GM19238 (cell line): ENCODE measurements around the gene SPATA2.
"Not testable (repeated sequence)": the region's sequence is repeated elsewhere in the genome, so short reads cannot be mapped to it uniquely, and the experiment has no call there.

ENCODE experiments used
- DNase-seq: peaks from one replicate; pipeline ENCODE4 v3.0.0; 2011; ENCODE audit warnings: low spot score; ENCODE audit not compliant: insufficient read length

SPATA2 gene

DNA sequence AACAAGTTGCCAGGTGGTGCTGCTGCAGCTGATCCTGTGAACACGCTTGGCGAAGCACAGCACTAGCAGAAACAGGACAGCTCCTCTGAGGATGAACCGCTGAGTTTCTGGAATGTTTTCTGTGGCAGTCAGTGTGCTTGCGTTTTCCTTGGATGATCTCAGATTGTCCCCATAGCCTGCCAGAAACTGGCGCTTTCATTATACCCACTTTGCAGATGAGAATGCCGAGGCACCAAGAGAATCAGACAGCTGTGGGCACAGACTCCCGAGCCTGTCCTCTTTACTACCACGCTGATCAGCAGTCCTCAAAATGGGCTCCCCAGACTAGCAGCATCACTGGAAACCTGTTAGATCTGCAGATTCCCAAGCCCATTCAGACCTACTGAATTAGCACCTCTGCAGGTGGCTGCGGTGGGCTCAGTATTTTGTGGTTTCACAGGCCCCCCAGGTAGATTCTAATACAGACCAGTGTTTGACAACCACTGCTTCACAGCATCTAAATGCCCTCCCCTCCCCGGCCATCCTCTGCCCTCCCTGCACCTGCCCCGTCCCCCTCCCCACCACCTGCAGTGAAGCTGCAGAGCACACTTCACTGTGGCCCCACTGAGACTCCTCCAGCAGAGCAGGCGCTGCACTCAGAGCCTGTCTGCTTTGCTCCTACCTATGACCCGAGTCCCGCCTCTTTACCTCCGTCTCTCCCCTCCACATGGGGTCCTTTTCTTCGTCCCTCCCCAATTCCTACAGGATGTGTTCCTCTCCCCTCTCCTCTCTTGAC is 29.6 kb downstream of the SPATA2 start:
- no peak for DNase-seq

DNA sequence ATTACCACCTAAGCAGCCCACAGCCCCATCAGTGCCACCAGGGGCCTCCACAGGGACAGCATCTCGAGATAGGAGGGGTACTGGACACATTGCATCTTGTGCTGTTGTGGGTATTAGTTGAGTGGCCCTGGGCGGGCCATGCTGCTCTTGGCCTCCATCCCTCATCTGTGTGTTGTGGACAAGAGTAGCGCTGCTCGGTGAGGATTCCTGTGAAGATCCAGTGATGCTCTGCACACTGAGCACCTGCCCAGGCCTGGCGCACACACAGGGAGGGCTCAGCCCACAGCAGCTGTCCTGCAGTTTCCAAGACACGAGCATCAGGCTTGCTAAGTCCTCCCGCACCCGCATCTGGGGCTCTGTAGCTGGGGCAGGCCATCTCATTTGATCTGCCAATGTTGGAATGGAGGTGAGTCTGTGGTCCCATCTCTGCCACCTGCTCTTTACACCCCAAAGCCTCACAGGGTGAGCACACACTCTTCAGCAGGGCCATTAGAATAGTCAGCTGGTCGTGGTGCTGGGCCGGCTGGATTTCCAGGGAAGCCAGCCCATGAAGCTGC is 32.0 kb downstream of the SPATA2 start:
- DNase-seq: no peak

GRCh38 chr20:49882171-49882970 is 33.0 kb downstream of the SPATA2 start:
- no peak for DNase-seq

GRCh38 chr20:49880724-49881445 is 34.4 kb downstream of the SPATA2 start:
- DNase-seq: no peak

- no peak for DNase-seq
These were observed 35.2 kb downstream of the SPATA2 start for GRCh38 chr20:49880177-49880576.

DNA sequence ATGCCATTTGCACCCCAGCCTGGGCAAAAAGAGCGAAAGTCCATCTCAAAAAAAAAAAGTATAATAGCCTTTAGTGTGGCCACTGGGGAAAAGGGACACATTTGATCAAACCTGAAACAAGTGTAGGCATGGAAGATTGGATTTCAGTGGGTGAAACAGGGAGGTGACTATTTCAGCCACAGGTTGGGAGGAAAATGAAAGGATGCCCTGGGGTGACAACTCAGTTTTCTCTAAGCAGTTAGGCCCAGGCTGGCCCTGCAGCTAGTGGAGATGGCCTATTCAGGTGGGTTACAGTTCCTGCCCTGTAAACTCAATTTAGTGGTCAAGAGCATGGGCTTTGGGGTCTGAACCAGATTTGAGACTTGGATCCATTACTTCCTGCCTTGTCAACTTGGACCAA is 36.4 kb downstream of the SPATA2 start:
- no peak for DNase-seq

- DNase-seq: no peak
These were observed 37.9 kb downstream of the SPATA2 start for GRCh38 chr20:49877386-49877921.

DNA sequence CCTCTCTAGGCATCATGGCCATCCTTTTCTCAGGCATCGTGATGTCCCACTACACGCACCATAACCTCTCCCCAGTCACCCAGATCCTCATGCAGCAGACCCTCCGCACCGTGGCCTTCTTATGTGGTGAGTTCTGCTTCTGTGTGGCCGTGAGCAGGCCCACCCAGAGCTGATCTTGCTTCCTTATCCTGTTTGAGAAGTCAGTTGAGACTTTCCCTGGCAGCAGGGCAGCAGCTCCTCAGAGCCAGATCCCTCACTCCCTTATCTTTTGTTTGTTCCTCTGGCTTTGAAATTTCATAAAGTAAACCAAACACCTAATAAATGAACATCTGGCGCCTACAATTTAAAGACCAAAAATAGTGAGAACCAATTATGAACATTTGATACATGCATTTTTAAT is 40.6 kb downstream of the SPATA2 start:
- no peak for DNase-seq

DNA sequence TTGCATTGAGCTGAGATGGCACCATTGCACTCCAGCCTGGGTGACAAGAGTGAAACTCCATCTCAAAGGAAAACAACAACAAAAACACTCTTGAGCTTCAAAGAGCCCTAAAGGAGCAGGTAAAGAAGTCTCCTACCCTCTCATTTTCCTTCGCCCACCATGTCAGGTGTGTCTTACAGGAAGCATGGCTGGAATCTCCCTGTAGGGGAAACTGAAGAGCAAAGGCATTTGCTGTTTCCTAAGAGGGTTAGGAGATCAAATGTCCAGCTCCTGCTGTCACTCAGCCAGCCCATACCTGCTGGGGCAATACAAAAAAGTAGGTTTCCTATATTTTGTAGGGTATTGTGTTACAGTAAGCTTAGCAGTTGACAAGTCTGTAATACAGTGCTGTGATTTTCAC is 43.3 kb downstream of the SPATA2 start:
- no peak for DNase-seq

DNA sequence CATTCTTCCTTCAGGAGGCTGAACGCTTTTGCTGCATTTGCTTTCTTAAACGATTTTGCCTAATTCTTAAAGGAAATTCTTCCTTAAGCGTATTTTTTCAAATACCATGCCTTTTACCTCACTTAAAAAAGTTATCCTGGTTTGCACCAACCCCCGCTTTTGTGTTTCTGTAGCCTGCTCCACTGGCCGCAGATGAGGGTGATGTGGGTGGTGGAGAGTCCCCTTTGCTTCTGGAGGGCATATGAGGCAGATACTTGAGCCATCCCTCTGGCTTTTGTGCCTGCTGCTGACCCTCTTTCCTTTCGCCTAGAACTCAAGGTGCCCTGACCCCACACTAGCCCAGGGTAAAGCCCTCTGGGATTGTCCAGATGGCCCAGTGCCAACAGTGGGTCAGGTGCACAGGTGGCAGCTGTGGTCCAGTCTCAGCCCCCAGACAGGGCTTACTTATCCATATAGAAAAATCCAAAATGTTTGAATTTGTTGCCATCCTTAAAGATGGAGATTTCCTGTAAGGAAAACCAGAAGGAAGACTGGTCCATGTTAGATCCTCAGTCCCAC is 43.9 kb downstream of the SPATA2 start:
- no peak for DNase-seq

GRCh38 chr20:49870261-49870660 is 45.1 kb downstream of the SPATA2 start:
- no peak for DNase-seq

DNA sequence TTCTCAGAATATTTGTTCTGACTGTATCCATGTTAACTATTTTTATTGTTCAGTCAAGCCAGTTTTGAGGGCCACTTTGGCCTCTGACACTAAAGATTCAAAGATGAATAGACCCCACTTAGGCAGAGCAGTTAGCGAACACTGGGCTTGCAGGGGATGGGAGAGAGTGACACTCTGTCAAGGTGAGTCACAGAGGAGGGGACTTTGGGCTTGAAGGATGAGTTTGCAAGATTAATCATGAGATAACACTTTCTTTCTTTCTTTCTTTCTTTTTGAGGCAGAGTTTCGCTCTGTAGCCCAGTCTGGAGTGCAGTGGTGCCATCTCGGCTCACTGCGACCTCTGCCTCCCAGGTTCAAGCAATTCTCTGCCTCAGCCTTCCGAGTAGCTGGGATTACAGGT is 46.4 kb downstream of the SPATA2 start:
- no peak for DNase-seq

DNA sequence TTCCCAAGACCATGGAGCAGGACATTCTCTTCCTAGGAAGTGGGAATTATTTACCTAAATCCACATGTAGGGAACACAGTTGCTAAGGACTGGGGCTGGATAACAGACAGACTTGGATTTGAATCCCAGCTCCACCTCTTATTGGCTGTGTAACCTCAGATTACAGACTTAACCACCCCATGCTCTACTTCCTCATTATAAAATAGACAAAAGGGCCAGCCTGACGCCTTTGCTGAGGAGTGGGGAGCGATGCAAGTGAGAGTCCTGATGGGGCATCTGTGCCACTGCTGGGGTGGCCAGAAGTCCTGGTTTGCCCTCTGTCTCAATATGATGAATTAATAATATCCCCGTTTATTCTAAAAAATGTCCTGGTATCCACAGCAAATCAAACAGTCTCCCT is 46.8 kb downstream of the SPATA2 start:
- no peak for DNase-seq

DNA sequence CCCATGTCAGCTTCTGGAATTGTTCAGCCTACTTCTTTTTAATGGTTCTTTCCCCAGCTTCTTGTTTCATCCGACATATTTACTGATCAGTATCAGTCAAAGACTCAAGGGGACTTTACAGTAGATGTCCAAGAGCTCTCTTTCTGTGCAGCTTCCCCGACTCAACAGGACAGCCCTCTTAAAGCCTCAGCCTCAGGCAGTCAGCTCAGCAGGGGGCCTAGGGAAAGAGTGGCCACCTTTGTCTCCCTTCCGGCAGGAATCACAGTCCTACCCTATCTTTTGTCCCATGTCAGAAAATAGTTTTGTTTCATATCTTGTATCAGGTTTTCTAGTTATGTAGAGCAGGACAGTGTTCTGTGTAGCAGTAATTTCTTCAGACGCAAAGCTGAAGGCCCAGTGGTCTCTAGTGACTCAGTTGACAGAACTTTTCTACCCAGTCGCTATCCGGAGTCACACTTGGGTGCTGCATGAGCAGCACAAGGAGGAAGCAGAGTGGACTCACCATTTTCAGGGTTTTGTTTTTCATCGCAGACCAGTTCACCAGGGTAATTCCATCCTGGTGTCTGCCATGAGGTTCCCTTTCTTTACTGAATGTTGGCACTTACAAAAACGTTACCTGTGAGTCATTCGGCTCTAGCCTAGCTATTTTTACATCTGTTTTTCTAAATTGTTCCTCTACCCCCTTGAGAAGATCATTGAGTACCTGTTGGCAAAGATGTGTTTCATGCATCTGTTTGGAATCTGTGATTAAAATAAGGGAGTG is 47.7 kb downstream of the SPATA2 start:
- no peak for DNase-seq

DNA sequence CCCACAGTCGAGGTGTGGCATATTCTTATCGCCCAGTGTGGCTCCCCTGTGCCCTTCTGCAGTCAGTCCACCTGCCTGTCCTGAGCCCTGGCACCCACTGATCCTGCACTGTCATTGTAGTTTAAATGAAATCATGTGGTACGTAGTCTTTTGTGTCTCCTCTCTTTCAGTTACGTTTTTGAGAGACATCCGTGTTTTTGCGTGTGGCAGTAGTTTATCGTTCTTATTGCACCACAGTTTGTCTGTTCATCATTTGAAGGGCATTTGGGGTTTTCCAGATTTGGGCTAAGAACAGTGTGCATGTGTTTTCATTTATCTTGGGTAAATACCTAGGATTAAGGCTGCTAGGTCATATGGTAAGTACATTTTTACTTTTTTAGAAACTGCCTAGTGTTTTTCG is 49.3 kb downstream of the SPATA2 start:
- DNase-seq: no peak

GRCh38 chr20:49865559-49865958 is 49.8 kb downstream of the SPATA2 start:
- DNase-seq: no peak

- no peak for DNase-seq
These were observed 51.7 kb downstream of the SPATA2 start for GRCh38 chr20:49863666-49864065.

DNA sequence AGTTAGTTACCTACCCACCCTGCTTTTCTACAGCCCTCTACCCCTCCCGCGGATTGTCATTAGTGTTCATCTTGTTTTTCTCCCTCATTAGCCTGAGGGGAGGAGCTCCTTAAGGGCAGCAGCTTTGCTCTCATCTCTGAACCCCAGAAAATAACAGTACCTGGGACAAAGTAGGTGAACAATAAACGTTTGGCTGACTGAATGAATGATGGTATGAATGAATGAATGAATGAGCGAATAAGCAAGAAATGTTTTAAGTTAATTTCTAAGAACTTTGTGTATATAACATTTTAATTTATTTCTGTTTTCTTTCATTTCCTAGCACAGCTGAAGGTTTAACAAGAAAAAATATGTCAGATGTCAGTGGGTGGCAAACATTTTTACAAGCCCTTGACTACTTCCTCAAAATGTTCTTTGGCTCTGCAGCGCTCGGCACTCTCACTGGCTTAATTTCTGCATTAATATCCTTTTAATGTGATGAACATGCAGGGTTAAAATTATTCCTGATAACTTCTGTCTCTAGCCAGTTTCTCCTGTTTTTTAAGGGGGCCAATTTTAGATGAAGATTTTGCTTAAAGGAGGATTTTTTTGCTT is 52.6 kb downstream of the SPATA2 start:
- no peak for DNase-seq

- not testable (repeated sequence) for DNase-seq
These were observed 54.1 kb downstream of the SPATA2 start for GRCh38 chr20:49861232-49861631.

DNA sequence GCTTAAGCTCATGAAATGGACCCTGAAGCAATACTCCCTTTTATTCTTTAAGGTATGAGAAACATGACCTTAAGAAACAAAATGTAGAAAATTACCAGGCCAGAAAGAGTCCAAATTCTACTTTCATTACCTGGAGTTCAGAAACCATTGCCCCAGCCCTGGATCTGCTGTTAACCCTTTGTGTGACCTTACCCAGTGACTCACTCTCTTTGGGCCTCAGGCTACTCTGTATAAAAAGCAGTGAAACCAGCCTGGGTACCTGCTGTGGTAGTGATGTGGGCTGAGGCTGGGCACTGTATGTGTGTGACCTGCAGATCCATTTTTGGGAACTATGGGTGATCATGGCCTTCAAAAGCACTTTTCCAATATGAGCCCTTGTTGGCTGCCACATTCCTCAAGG is 55.5 kb downstream of the SPATA2 start:
- no peak for DNase-seq
